ENCODE measurements around the gene SPO11. TPM values are rescaled to one million over a fixed set of nuclear protein-coding genes. Genes with fewer than 3 reads are reported as not detected.

The SPO11 gene
- total and polyA plus RNA-seq, 2 of the 13 experiments (the other 11 are each of a cell fraction or from before 2014, with no cell fraction given) = not detected

DNA sequence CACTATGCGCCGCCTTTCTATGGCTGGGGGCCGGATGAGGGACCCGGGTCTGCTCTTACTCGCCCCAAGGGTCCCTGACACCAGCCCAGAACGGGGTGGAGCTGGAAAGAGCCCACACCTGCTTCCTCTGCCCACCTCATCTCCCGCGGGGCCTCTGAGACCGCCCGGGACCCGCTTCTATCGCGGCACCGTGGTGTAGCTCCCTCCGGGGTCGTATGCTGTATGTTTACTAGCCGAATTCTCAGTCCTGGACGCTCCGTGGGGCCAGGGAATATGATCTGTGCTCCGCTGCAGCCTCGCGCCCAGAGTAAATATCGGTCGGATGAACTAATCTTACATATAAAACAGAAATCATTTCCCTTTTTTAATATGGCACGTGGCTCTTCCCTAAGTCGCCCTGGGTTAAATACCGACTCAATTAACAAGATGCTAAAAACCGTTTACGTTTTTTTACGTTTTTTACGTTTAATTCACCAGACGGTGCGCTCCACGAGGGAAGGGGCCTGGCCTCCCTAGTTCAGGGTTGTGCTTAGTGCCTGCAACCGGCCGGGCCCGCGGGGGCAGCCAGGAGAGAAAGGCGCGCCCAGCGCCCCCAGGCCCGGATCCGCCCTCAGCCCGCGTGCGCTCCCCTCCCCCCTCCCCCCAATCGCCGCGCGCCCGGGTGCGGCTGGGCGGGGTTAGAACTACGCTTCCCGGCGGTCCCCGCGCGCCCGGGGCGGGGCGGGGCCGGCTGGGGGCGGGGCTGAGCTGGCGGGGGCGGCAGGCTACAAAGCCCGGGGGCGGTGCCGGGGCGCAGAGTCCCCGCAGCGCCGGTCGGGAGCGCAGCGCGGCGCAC is 61.2 kb downstream of the SPO11 start, which contains the start of gene RBM38 (continued):
- peak; percentile 26; the same call in 1 of the 2 replicates for TF ChIP-seq ZGPAT (CRISPR knock-in tag; IDR thresholded peaks at IDR 0.05)
- TF ChIP-seq, protein P1, sequence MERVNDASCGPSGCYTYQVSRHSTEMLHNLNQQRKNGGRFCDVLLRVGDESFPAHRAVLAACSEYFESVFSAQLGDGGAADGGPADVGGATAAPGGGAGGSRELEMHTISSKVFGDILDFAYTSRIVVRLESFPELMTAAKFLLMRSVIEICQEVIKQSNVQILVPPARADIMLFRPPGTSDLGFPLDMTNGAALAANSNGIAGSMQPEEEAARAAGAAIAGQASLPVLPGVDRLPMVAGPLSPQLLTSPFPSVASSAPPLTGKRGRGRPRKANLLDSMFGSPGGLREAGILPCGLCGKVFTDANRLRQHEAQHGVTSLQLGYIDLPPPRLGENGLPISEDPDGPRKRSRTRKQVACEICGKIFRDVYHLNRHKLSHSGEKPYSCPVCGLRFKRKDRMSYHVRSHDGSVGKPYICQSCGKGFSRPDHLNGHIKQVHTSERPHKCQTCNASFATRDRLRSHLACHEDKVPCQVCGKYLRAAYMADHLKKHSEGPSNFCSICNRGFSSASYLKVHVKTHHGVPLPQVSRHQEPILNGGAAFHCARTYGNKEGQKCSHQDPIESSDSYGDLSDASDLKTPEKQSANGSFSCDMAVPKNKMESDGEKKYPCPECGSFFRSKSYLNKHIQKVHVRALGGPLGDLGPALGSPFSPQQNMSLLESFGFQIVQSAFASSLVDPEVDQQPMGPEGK (CRISPR knock-in tag; IDR thresholded peaks at IDR 0.05) = peak; percentile 90
- no peak for TF ChIP-seq U2AF2 (IDR thresholded peaks at IDR 0.05; ENCODE audit: low read depth, low read length)
- TF ChIP-seq ZNF263 (CRISPR knock-in tag; IDR thresholded peaks at IDR 0.05) = 0 out of 2 replicates have a peak, but pooled peaks have one; percentile 34
- peak; percentile 45; the same call in 1 of the 2 replicates for TF ChIP-seq ZHX1 (CRISPR knock-in tag; IDR thresholded peaks at IDR 0.05; ENCODE audit: low read depth)
- no peak for TF ChIP-seq ZSCAN21 (CRISPR knock-in tag; IDR thresholded peaks at IDR 0.05; ENCODE audit: borderline replicate concordance)
- no peak for TF ChIP-seq NPAS2 (CRISPR knock-in tag; IDR thresholded peaks at IDR 0.05; ENCODE audit: borderline replicate concordance)
- TF ChIP-seq ZFX (CRISPR knock-in tag; IDR thresholded peaks at IDR 0.05; ENCODE audit: low read depth) = peak; percentile 27; the same call in 1 of the 2 replicates
- TF ChIP-seq, protein P2, sequence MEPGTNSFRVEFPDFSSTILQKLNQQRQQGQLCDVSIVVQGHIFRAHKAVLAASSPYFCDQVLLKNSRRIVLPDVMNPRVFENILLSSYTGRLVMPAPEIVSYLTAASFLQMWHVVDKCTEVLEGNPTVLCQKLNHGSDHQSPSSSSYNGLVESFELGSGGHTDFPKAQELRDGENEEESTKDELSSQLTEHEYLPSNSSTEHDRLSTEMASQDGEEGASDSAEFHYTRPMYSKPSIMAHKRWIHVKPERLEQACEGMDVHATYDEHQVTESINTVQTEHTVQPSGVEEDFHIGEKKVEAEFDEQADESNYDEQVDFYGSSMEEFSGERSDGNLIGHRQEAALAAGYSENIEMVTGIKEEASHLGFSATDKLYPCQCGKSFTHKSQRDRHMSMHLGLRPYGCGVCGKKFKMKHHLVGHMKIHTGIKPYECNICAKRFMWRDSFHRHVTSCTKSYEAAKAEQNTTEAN (CRISPR knock-in tag; conservative IDR thresholded peaks at IDR 0.05) = 0 out of 2 replicates have a peak, but pooled peaks have one; percentile 30
- TF ChIP-seq FIP1L1 (IDR thresholded peaks at IDR 0.05; ENCODE audit: borderline replicate concordance, insufficient read depth, low read depth, low read length) = no peak
- no peak for TF ChIP-seq CSRNP1 (CRISPR knock-in tag; IDR thresholded peaks at IDR 0.05)
- TF ChIP-seq, protein P3, sequence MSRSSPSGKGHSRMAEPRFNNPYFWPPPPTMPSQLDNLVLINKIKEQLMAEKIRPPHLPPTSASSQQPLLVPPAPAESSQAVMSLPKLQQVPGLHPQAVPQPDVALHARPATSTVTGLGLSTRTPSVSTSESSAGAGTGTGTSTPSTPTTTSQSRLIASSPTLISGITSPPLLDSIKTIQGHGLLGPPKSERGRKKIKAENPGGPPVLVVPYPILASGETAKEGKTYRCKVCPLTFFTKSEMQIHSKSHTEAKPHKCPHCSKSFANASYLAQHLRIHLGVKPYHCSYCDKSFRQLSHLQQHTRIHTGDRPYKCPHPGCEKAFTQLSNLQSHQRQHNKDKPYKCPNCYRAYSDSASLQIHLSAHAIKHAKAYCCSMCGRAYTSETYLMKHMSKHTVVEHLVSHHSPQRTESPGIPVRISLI (CRISPR knock-in tag; IDR thresholded peaks at IDR 0.05; ENCODE audit: borderline replicate concordance) = 0 out of 2 replicates have a peak, but pooled peaks have one; percentile 27
- no peak for TF ChIP-seq RCOR2 (CRISPR knock-in tag; IDR thresholded peaks at IDR 0.05)
- no peak for TF ChIP-seq SOX13 (IDR thresholded peaks at IDR 0.05)
- TF ChIP-seq SOX13 (CRISPR knock-in tag; conservative IDR thresholded peaks at IDR 0.05 in 1 of 2, IDR thresholded peaks at IDR 0.05 in 1 of 2) = no peak
- no peak for TF ChIP-seq ZNF225 (CRISPR knock-in tag; IDR thresholded peaks at IDR 0.05)
